Measurements from ENCODE around the gene THSD1. TPM values are rescaled to one million over a fixed set of nuclear protein-coding genes. Genes with fewer than 3 reads are reported as not detected.
"Not testable (repeated sequence)": the region's sequence is repeated elsewhere in the genome, so short reads cannot be mapped to it uniquely, and the experiment has no call there.

Gene THSD1
- total RNA-seq, 2 donors from 2014 or later = 5.5 to 8.0 TPM

- Histone ChIP-seq H3K36me3 (no peaks in the 10 kb centered on the region), H3K4me3 (no peak overlapping the region), H3K27me3 (replicated peaks; ENCODE audit: insufficient read depth) (no peaks in the 10 kb centered on the region), H3K9me3 (no peaks in the 10 kb centered on the region), H3K4me1 (replicated peaks) (no peaks in the 10 kb centered on the region), H3K27ac (no peak overlapping the region)
- WGBS = 93% methylated on average over 1 of the region's 1 CpG
- DNase-seq (ENCODE audit: low spot score) = no peak
- intact Hi-C loops (cut with DNase I) = no loop called here
- TF ChIP-seq POLR2A (IDR thresholded peaks at IDR 0.05) (no peak), CTCF (IDR thresholded peaks at IDR 0.05) (no peak)
Measured at GRCh38 chr13:52412128-52412527, 6.2 kb upstream of the THSD1 start.

GRCh38 chr13:52411629-52412028 lies 5.7 kb upstream of the THSD1 start:
- Histone ChIP-seq H3K9me3 (no peaks in the 10 kb centered on the region), H3K4me3 (no peak overlapping the region), H3K36me3 (no peaks in the 10 kb centered on the region), H3K27me3 (replicated peaks; ENCODE audit: insufficient read depth) (no peaks in the 10 kb centered on the region), H3K27ac (no peak overlapping the region), H3K4me1 (replicated peaks) (no peaks in the 10 kb centered on the region)
- 91% methylated on average over 4 of the region's 4 CpGs for WGBS
- intact Hi-C loops (cut with DNase I) = no loop called here
- TF ChIP-seq CTCF (IDR thresholded peaks at IDR 0.05) (no peak), POLR2AphosphoS5 (IDR thresholded peaks at IDR 0.05) (no peak), POLR2A (IDR thresholded peaks at IDR 0.05) (no peak)
- no peak for DNase-seq (ENCODE audit: low spot score)

DNA sequence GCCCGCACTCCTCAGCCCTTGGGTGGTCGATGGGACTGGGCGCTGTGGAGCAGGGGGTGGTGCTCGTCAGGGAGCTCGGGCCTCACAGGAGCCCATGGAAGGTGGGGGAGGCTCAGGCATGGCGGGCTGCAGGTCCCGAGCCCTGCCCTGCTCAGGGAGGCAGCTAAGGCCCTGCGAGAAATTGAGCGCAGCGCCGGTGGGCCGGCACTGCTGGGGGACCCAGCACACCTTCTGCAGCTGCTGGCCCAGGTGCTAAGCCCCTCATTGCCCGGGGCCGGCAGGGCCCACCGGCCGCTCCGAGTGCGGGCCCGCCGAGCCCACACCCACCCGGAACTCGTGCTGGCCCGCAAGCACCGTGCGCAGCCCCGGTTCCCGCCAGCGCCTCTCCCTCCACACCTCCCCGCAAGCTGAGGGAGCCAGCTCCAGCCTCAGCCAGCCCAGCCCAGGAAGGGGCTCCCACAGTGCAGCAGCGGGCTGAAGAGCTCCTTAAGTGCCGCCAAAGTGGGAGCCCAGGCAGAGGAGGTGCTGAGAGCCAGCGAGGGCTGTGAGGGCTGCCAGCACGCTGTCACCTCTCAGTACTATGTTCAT lies 2.2 kb upstream of the THSD1 start:
- DNase-seq (ENCODE audit: low spot score); intact Hi-C loops (cut with DNase I); H3K27me3 ChIP-seq (replicated peaks; ENCODE audit: insufficient read depth); H3K9me3 ChIP-seq; H3K4me1 ChIP-seq (replicated peaks); H3K4me3 ChIP-seq; H3K27ac ChIP-seq; H3K36me3 ChIP-seq: not testable (repeated sequence)
- 98% methylated on average over 32 of the region's 33 CpGs for WGBS

DNA sequence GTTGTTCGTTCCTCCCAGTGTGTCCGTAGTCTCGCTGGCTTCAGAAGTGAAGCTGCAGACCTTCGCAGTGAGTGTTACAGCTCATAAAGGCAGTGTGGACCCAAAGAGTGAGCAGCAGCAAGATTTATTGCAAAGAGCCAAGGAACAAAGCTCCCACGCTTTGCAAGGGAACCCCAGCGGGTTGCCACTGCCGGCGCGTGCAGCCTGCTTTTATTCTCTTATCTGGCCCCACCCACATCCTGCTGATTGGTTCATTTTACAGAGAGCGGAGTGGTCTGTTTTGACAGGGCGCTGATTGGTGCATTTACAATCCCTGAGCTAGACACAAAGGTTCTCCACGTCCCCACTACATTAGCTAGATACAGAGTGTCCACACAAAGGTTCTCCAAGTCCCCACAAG lies 1.5 kb upstream of the THSD1 start:
- 96% methylated on average over 12 of the region's 12 CpGs for WGBS
- DNase-seq (ENCODE audit: low spot score); intact Hi-C loops (cut with DNase I): not testable (repeated sequence)

GRCh38 chr13:52406629-52407028 lies 657 bp upstream of the THSD1 start:
- intact Hi-C loops (cut with DNase I) = no loop called here
- H3K27me3 ChIP-seq (replicated peaks; ENCODE audit: insufficient read depth) = no peaks in the 10 kb centered on the region
- DNase-seq (ENCODE audit: low spot score) = no peak
- 50% methylated on average over 4 of the region's 4 CpGs for WGBS
- no peak overlapping the region for H3K27ac ChIP-seq
- H3K36me3 ChIP-seq = no peaks in the 10 kb centered on the region
- no peak for TF ChIP-seq POLR2AphosphoS5 (IDR thresholded peaks at IDR 0.05)
- TF ChIP-seq CTCF (IDR thresholded peaks at IDR 0.05) = no peak
- TF ChIP-seq POLR2A (IDR thresholded peaks at IDR 0.05) = no peak
- H3K9me3 ChIP-seq = no peaks in the 10 kb centered on the region
- H3K4me1 ChIP-seq (replicated peaks) = no peaks in the 10 kb centered on the region
- H3K4me3 ChIP-seq = peak overlapping the region in 1 of 2 donors; percentile 34

More for the DNA sequence above, 1.5 kb upstream of the THSD1 start:
- H3K4me3 ChIP-seq; H3K27ac ChIP-seq; H3K36me3 ChIP-seq; H3K4me1 ChIP-seq (replicated peaks); H3K27me3 ChIP-seq (replicated peaks; ENCODE audit: insufficient read depth); H3K9me3 ChIP-seq: not testable (repeated sequence)

- Histone ChIP-seq H3K4me3 (peak overlapping the region; percentile 34 to 36), H3K27me3 (replicated peaks; ENCODE audit: insufficient read depth) (no peaks in the 10 kb centered on the region), H3K27ac (no peak overlapping the region), H3K9me3 (no peaks in the 10 kb centered on the region), H3K4me1 (replicated peaks) (no peaks in the 10 kb centered on the region), H3K36me3 (no peaks in the 10 kb centered on the region)
- 4% methylated on average over 14 of the region's 14 CpGs for WGBS
- intact Hi-C loops (cut with DNase I) = no loop called here
- TF ChIP-seq POLR2AphosphoS5 (IDR thresholded peaks at IDR 0.05) (no peak), POLR2A (IDR thresholded peaks at IDR 0.05) (no peak), CTCF (IDR thresholded peaks at IDR 0.05) (no peak)
- DNase-seq (ENCODE audit: low spot score) = no peak
Measured at GRCh38 chr13:52405369-52405766, 604 bp downstream of the THSD1 start.
